ENCODE data around the gene MZT2A. TPM values are rescaled to one million over a fixed set of nuclear protein-coding genes. Genes with fewer than 3 reads are reported as not detected.
A peak's percentile ranks its signal among the peaks of the same experiment; 100 is the strongest.
"Not testable (repeated sequence)": the region's sequence is repeated elsewhere in the genome, so short reads cannot be mapped to it uniquely, and the experiment has no call there.

Gene MZT2A
- total RNA-seq, 3 donors from 2014 or later, result 54.5 to 166 (median 115) TPM

- Mint-ChIP-seq H3K4me3 (peak overlapping the region; percentile 60), H3K4me1 (ENCODE audit: low read depth) (peaks cover 14% of the 10 kb centered on the region)
- not testable (repeated sequence) for H3K36me3 Mint-ChIP-seq (ENCODE audit: insufficient read depth); H3K9me3 Mint-ChIP-seq; DNase-seq; H3K27me3 Mint-ChIP-seq (ENCODE audit: low read depth)
- ATAC-seq, result peak in 1 of 2 donors; percentile 1
Measured at GRCh38 chr2:131528981-131529863, 37.0 kb upstream of the MZT2A start.

DNA sequence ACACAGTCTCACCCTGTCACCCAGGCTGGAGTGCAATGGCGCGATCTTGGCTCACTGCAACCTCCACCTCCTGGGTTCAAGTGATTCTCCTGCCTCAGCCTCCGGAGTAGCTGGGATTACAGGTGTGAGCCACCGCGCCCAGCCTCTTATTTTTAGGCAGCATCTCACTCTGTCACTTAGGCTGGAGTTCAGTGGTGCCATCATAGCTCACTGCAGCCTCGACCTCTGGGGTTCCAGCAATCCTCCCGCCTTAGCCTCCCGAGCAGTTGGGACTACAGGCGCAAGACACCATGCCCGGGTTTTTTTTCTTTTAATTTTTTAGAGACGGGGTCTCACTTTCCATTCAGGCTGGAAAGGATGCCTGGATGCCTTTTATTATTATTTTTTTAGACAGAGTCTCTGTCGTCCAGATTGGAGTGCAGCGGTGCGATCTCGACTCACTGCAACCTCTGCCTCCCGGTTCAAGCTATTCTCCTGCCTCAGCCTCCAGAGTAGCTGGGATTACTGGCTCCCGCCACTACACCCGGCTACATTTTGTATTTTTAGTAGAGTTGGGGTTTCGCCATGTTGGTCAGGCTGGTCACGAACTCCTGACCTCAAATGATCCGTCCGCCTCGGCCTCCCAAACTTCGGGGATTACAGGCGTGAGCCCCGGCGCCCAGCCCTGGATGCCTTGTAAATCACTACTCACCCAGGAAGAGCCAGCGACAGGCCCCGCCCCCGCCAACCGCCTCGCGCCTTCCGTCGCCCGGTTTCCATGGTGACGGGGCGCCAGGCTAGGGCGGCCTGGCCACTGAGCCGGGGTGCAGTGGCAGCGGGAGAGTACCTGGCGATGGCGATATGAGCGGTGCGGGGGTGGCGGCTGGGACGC lies 35.2 kb upstream of the MZT2A start, which contains the start of gene CCDC74A:
Gene CCDC74A, plus strand, starts transcription at position 758 of the 871 bp plus-strand sequence. Its CDS starts 83 bp downstream, at position 841.
- ATAC-seq (peak; percentile 83 to 89), DNase-seq (peak; percentile 76)
- H3K36me3 Mint-ChIP-seq (ENCODE audit: insufficient read depth); H3K27me3 Mint-ChIP-seq (ENCODE audit: low read depth); H3K9me3 Mint-ChIP-seq: not testable (repeated sequence)
- peaks cover 14% of the 10 kb centered on the region for H3K4me1 Mint-ChIP-seq (ENCODE audit: low read depth)
- peak within 1 kb of the TSS; percentile 84 for H3K4me3 Mint-ChIP-seq

DNA sequence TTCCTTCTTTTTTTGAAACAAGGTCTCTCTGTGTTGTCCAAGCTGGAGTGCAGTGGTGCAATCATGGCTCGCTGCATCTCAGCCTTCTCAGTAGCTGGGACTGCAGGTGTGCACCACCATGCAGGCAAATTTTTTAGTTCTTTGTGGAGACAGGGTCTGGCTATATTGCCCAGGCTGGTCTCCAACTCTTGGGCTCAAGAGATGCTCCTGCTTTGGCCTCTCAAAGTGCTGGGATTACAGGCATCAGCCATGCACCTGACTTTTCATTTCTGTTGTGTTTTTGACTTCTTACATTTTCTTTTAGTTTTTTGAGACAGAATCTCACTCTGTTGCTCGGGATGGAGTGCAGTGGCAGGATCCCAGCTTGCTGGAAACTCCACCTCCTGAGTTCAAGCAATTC lies 33.1 kb upstream of the MZT2A start:
- peaks cover 14% of the 10 kb centered on the region for H3K4me1 Mint-ChIP-seq (ENCODE audit: low read depth)
- not testable (repeated sequence) for DNase-seq; H3K27me3 Mint-ChIP-seq (ENCODE audit: low read depth); ATAC-seq; H3K36me3 Mint-ChIP-seq (ENCODE audit: insufficient read depth); H3K4me3 Mint-ChIP-seq; H3K9me3 Mint-ChIP-seq

- peaks cover 4% of the 10 kb centered on the region for H3K4me1 Mint-ChIP-seq (ENCODE audit: low read depth)
- ATAC-seq, result no peak
- no peak for DNase-seq
- H3K36me3 Mint-ChIP-seq (ENCODE audit: insufficient read depth), result peaks cover 4% of the 10 kb centered on the region
- no peaks in the 10 kb centered on the region for H3K9me3 Mint-ChIP-seq
- H3K4me3 Mint-ChIP-seq, result no peak overlapping the region
- H3K27me3 Mint-ChIP-seq (ENCODE audit: low read depth), result no peaks in the 10 kb centered on the region
Measured at GRCh38 chr2:131521961-131522781, 30.0 kb upstream of the MZT2A start.

GRCh38 chr2:131521524-131521923 lies 29.3 kb upstream of the MZT2A start:
- not testable (repeated sequence) for H3K4me1 Mint-ChIP-seq (ENCODE audit: low read depth); ATAC-seq; H3K36me3 Mint-ChIP-seq (ENCODE audit: insufficient read depth); H3K27me3 Mint-ChIP-seq (ENCODE audit: low read depth); DNase-seq; H3K9me3 Mint-ChIP-seq; H3K4me3 Mint-ChIP-seq

- Mint-ChIP-seq H3K9me3 (no peaks in the 10 kb centered on the region), H3K27me3 (ENCODE audit: low read depth) (no peaks in the 10 kb centered on the region), H3K4me1 (ENCODE audit: low read depth) (no peaks in the 10 kb centered on the region), H3K36me3 (ENCODE audit: insufficient read depth) (peaks cover 7% of the 10 kb centered on the region), H3K4me3 (no peak overlapping the region)
- ATAC-seq, result no peak
- no peak for DNase-seq
Measured at GRCh38 chr2:131520526-131520925, 28.3 kb upstream of the MZT2A start.

DNA sequence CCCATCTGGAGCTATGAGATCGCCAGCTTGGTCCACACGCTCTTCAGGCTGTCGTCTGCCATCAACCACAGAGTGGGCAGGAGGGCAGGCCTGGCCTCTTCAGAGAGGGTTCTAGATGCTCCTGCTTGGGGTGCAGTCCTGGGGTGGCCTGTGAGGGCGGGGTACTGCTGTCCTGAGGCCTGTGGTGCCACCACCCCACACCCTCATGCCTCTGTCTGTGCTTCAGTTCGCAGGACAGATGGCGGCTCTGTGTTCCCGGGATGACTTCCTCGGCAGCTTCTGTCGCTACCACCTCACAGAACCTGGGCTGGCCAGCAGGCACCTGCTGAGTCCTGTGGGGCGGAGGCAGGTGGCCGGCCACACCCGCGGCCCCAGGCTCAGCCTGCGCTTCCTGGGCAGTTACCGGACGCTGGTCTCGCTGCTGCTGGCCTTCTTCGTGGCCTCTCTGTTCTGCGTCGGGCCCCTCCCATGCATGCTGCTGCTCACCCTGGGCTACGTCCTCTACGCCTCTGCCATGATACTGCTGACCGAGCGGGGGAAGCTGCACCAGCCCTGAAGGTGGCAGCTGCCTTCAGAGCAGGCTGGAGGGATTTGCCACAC lies 27.8 kb upstream of the MZT2A start:
- H3K36me3 Mint-ChIP-seq (ENCODE audit: insufficient read depth); ATAC-seq; H3K9me3 Mint-ChIP-seq; DNase-seq; H3K4me3 Mint-ChIP-seq; H3K27me3 Mint-ChIP-seq (ENCODE audit: low read depth); H3K4me1 Mint-ChIP-seq (ENCODE audit: low read depth): not testable (repeated sequence)

DNA sequence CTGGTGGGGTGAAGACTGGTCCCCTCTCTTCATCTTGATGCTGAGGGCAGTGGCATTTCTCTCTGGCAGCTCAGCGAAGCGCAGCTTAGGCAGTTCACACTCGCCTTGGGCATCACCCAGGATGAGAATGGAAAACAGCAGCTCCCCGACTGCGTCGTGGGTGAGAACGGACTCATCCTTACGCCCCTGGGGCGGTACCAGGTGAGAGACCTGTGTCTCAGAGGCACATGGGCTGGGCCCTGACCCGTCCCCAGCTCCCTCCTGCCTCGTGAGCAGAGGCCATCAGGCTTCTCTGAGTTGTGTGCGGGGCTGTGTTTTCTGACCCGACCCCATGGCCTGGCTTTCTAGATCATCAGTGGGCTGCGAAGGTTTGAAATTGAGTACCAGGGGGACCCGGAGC lies 27.3 kb upstream of the MZT2A start:
- ATAC-seq, result no peak
- no peak for DNase-seq
- Mint-ChIP-seq H3K9me3 (no peaks in the 10 kb centered on the region), H3K36me3 (ENCODE audit: insufficient read depth) (peaks cover 7% of the 10 kb centered on the region), H3K27me3 (ENCODE audit: low read depth) (no peaks in the 10 kb centered on the region), H3K4me1 (ENCODE audit: low read depth) (no peaks in the 10 kb centered on the region), H3K4me3 (no peak overlapping the region)

DNA sequence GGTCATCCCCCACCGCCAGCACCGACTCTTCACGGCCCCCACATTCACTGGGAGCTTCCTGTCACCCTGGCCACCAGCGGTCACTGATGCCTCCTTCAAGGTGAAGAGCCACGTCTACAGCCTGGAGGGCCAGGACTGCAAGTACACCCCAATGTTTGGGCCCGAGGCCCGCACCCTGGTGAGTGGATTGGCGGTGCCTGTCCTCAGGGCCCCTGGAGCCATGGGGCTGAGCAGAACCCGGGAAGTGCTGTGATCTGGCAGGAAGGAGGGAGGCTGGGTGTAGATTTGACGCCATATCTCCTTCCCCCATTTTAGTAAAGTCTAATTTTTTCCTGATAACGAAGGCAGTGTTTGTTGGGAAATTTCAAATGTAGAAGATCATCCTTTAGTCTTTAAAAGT lies 26.3 kb upstream of the MZT2A start:
- not testable (repeated sequence) for H3K4me3 Mint-ChIP-seq; DNase-seq; H3K27me3 Mint-ChIP-seq (ENCODE audit: low read depth); H3K4me1 Mint-ChIP-seq (ENCODE audit: low read depth); H3K36me3 Mint-ChIP-seq (ENCODE audit: insufficient read depth); ATAC-seq; H3K9me3 Mint-ChIP-seq

DNA sequence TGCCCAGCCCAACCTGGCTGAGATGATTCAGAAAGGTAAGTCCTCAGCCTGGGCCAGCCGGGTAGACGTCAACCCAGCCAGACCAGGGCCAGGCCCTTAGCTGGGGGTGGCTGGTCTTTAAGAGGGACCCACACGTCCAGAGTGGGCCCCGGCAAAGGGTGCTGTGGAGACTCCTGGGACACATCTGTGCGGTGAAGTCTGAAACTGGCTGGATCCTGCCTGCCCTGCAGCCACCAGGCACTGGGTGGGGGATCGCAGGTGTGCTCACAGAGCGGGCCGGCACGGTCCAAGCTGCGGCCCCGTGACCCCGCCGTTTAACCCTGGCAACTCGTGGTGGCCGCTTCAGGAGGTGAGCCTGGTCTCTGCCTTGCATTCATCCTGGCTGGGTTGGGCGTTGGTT lies 25.7 kb upstream of the MZT2A start:
- not testable (repeated sequence) for ATAC-seq

DNA sequence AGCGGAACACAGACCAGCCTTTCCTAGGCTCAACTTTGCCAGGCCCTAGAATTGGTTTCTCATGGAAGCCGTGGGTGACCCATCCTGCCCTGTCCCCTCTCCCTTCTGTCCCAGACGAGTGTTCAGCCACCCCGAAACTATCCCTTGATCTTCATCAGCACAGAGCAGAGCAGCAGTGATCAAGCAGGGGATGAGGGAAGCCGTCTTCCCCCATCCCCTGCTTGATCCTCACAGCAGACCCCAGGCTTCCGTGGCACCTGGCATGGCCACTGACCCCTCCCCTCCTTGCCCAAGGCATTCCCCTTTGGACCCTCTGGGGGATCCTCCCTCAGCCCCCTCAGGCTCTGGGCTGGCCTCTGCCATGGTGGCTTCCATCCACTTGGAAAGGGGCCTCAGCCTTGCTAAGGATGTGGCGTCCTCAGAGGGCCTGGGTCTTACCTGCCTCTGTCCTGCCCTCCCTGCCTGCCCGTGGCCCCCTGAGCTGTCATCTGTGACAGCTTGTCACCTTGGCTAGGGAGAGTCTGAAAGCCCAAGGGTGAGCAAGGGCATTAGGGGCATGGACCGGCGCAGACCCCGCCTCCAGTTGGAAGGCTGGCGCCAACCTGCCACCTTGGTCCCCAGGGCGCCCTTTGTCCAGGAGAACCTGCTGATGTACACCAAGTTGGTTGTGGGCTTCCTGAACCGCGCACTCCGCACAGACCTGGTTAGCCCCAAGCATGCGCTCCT lies 25.1 kb upstream of the MZT2A start:
- ATAC-seq (no peak), DNase-seq (no peak)
- H3K4me1 Mint-ChIP-seq (ENCODE audit: low read depth), result peaks cover 2% of the 10 kb centered on the region
- H3K9me3 Mint-ChIP-seq, result no peaks in the 10 kb centered on the region
- no peaks in the 10 kb centered on the region for H3K27me3 Mint-ChIP-seq (ENCODE audit: low read depth)
- no peak overlapping the region for H3K4me3 Mint-ChIP-seq
- peaks cover 9% of the 10 kb centered on the region for H3K36me3 Mint-ChIP-seq (ENCODE audit: insufficient read depth)

More for the DNA sequence above, 25.7 kb upstream of the MZT2A start:
- not testable (repeated sequence) for H3K9me3 Mint-ChIP-seq; DNase-seq; H3K27me3 Mint-ChIP-seq (ENCODE audit: low read depth); H3K36me3 Mint-ChIP-seq (ENCODE audit: insufficient read depth); H3K4me3 Mint-ChIP-seq; H3K4me1 Mint-ChIP-seq (ENCODE audit: low read depth)

- DNase-seq; H3K9me3 Mint-ChIP-seq; H3K36me3 Mint-ChIP-seq (ENCODE audit: insufficient read depth); ATAC-seq; H3K27me3 Mint-ChIP-seq (ENCODE audit: low read depth); H3K4me1 Mint-ChIP-seq (ENCODE audit: low read depth); H3K4me3 Mint-ChIP-seq: not testable (repeated sequence)
Measured at GRCh38 chr2:131516621-131517020, 24.4 kb upstream of the MZT2A start.

DNA sequence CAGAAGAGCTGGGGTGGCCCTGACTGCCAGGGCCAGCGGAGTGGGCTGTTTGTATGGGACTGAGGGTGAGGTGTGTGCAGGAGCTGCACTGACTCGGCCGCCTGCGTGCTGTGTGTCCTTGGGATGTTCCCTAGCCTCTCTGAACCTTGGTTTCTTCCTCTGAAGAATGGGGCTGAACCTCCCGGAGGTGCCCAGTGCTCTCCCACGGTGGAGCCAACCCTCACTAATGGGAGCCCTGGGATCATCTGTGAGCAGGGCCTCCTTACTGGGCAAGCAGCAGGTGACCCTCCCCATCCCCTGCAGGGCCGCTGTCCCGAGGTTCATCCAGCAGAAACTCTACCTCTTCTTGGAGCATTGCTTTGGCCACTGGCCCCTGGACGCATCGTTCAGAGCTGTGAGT lies 23.8 kb upstream of the MZT2A start:
- no peak for ATAC-seq
- H3K4me3 Mint-ChIP-seq, result no peak overlapping the region
- DNase-seq, result no peak
- peaks cover 9% of the 10 kb centered on the region for H3K36me3 Mint-ChIP-seq (ENCODE audit: insufficient read depth)
- no peaks in the 10 kb centered on the region for H3K27me3 Mint-ChIP-seq (ENCODE audit: low read depth)
- no peaks in the 10 kb centered on the region for H3K9me3 Mint-ChIP-seq
- H3K4me1 Mint-ChIP-seq (ENCODE audit: low read depth), result peaks cover 2% of the 10 kb centered on the region
